Kidney epithelial cell (primary cell): ENCODE results near the gene FLAD1. TPM values are rescaled to one million over a fixed set of nuclear protein-coding genes. Genes with fewer than 3 reads are reported as not detected.

Experiments
- DNase-seq: peaks from one replicate; pipeline ENCODE4 v3.0.0-alpha.2; 2010; ENCODE audit warnings: low read depth
- H3K27me3 ChIP-seq: 2 replicates; pipeline ENCODE4 v1.6.0; 2011; ENCODE audit warnings: low read length; ENCODE audit not compliant: control insufficient read depth, insufficient read depth
- H3K36me3 ChIP-seq: 2 replicates; pipeline ENCODE4 v1.5.1; 2011; ENCODE audit warnings: low read length; ENCODE audit not compliant: control insufficient read depth, insufficient read depth
- H3K4me3 ChIP-seq: 2 replicates; pipeline ENCODE4 v1.5.1; 2011; ENCODE audit warnings: low read depth, mild to moderate bottlenecking, control low read depth, low read length
- CTCF ChIP-seq: IDR thresholded peaks from 2 replicates; pipeline ENCODE4 v1.5.1; 2011; ENCODE audit warnings: mild to moderate bottlenecking, moderate library complexity, low read length, control low read depth, inconsistent platforms; ENCODE audit not compliant: insufficient read depth, poor library complexity, severe bottlenecking
- total RNA-seq: library from RNA; depleted of rRNA; stranded (reverse); fragments of >200 nt; gene quantifications from 2 replicates; pipeline ENCODE4 v1.2.3, GENCODE V29; 2015

The FLAD1 gene
- total RNA-seq, 1 donor from 2014 or later, result 53.0 TPM

- H3K36me3 ChIP-seq, result no peaks in the 10 kb centered on the region
- TF ChIP-seq CTCF, result no peak
- H3K27me3 ChIP-seq, result no peaks in the 10 kb centered on the region
- no peak overlapping the region for H3K4me3 ChIP-seq
- DNase-seq, result no peak
Observed at GRCh38 chr1:155037851-155038441, 54.8 kb downstream of the FLAD1 start.

DNA sequence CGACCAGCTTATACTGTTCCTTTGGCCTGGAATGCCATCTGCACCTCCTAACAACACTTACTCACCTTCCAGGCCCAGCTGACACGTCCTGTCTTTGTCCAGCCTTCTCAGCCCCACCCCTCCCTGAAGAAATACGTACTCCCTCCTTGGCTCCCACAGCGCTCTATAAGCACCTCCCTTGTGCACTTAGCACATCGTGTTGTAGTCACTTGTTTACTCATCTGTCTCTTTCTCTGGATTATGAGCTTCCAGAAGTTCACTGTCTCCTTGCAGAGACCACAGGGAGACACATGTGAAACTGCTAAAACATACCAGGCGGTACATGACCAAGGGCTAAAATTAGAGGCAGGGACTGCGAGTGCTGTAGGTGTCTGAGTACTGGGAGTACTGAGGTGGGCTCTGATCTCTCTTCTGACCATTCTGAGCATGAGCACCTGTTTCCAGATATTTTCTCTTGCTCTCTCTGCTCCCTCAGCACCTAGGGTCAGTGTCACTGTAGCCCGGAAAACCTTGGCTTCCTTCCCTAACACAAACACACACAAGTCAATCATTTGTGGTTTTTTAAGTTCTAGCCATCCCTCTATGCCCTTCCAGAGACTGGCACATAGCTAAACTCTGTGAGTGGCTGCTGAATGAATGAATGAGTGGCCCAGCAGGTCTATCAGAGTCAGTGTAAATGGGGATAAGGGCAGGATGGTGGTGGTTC, 55.6 kb downstream of the FLAD1 start:
- no peaks in the 10 kb centered on the region for H3K36me3 ChIP-seq
- no peak for DNase-seq
- no peaks in the 10 kb centered on the region for H3K27me3 ChIP-seq
- H3K4me3 ChIP-seq, result no peak overlapping the region
- TF ChIP-seq CTCF, result no peak

GRCh38 chr1:155039308-155039669, 56.1 kb downstream of the FLAD1 start:
- DNase-seq, result no peak
- no peaks in the 10 kb centered on the region for H3K36me3 ChIP-seq
- H3K27me3 ChIP-seq, result no peaks in the 10 kb centered on the region
- no peak for TF ChIP-seq CTCF
- H3K4me3 ChIP-seq, result no peak overlapping the region

DNA sequence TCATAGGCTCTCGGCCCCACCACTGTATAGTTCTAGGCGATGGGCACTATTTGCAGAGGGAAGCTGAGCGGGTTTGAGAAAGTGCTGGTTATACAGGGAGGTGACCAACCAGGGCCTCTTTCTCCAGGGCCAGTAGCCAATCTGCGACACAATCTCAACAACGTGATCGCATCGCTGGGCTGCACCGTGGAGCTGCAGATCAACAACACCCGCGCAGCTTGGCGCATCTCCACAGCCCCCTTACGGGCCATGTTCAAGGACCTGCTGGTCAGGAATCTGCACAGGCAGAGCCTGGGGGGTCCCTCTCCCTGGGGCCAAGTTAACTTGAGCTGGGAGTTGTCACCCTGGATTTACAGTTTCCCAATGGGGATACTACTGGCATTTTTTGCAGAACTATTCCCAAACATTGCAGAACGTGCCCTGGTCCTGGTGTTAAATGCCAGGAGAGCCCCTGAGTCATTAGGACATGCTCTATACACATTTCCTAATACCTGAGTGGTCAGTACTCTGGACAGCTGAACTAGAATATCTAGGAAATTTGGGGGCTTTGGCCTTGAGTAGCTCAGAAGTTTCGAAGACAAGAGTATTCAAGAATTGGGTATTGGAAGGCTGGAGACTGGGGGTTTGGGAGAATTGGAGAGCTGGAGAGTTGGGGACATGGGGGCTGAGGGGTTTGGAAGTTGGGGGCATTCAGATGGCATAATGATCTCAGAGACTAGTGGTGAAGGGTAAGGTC, 57.4 kb downstream of the FLAD1 start:
- TF ChIP-seq CTCF, result no peak
- H3K27me3 ChIP-seq, result no peaks in the 10 kb centered on the region
- no peaks in the 10 kb centered on the region for H3K36me3 ChIP-seq
- H3K4me3 ChIP-seq, result no peak overlapping the region
- DNase-seq, result no peak

Other genes with a start within 250 kb of the FLAD1 start
- gene KCNN3, start 113.1 kb upstream of the FLAD1 start, total RNA-seq, result 0.04 and 0.34 TPM in 2 replicates
- 9.7 and 13.6 TPM in 2 replicates for gene PMVK, start 46.6 kb upstream of the FLAD1 start, total RNA-seq
- gene PBXIP1, start 27.2 kb upstream of the FLAD1 start, total RNA-seq, result 88.2 and 102 TPM in 2 replicates
- gene PYGO2, start 21.6 kb upstream of the FLAD1 start, total RNA-seq, result 21.2 and 27.8 TPM in 2 replicates
- gene SHC1, start 12.6 kb upstream of the FLAD1 start, total RNA-seq, result 176 and 183 TPM in 2 replicates
- 67.4 and 72.4 TPM in 2 replicates for gene CKS1B, start 8.7 kb upstream of the FLAD1 start, total RNA-seq
- gene LENEP, start 10.2 kb downstream of the FLAD1 start, total RNA-seq, result 1.6 TPM in 1 of 2 replicates, not detected in the other
- 28.0 and 40.3 TPM in 2 replicates for gene ZBTB7B, start 19.5 kb downstream of the FLAD1 start, total RNA-seq
- gene DCST2, start 50.4 kb downstream of the FLAD1 start, total RNA-seq, result 0.27 TPM in 1 of 2 replicates, not detected in the other
- gene DCST1, start 50.5 kb downstream of the FLAD1 start, total RNA-seq, result not detected in 2 replicates
- gene ADAM15, start 68.0 kb downstream of the FLAD1 start, total RNA-seq, result 186 and 209 TPM in 2 replicates
- 16.8 and 19.9 TPM in 2 replicates for gene EFNA4, start 80.4 kb downstream of the FLAD1 start, total RNA-seq
- gene EFNA3, start 95.5 kb downstream of the FLAD1 start, total RNA-seq, result 1.6 and 1.7 TPM in 2 replicates
- gene EFNA1, start 144.5 kb downstream of the FLAD1 start, total RNA-seq, result 126 and 166 TPM in 2 replicates
- 26.6 and 28.7 TPM in 2 replicates for gene SLC50A1, start 152.5 kb downstream of the FLAD1 start, total RNA-seq
- 36.4 and 74.9 TPM in 2 replicates for gene DPM3, start 157.2 kb downstream of the FLAD1 start, total RNA-seq
- gene KRTCAP2, start 190.0 kb downstream of the FLAD1 start, total RNA-seq, result 207 and 241 TPM in 2 replicates
- gene TRIM46, start 190.5 kb downstream of the FLAD1 start, total RNA-seq, result 7.1 and 9.1 TPM in 2 replicates
- 51.5 and 58.1 TPM in 2 replicates for gene THBS3, start 224.6 kb downstream of the FLAD1 start, total RNA-seq
- gene MTX1, start 225.4 kb downstream of the FLAD1 start, total RNA-seq, result 79.3 and 84.3 TPM in 2 replicates